Ishikawa (cell line): ENCODE measurements around the gene PCDH9.

Experiments
- CEBPB ChIP-seq: IDR thresholded peaks from 2 replicates; pipeline ENCODE4 v1.6.1; 2012
- CREB1 ChIP-seq: IDR thresholded peaks from 2 replicates; pipeline ENCODE4 v1.6.1; 2012; ENCODE audit warnings: low read depth
- EGR1 ChIP-seq: IDR thresholded peaks from 2 replicates; pipeline ENCODE4 v1.6.1; 2012
- EP300 ChIP-seq: IDR thresholded peaks from 2 replicates; pipeline ENCODE4 v1.6.1; 2012; ENCODE audit warnings: borderline replicate concordance
- FOXM1 ChIP-seq: IDR thresholded peaks from 2 replicates; pipeline ENCODE4 v1.6.1; 2012; ENCODE audit warnings: low read depth, borderline replicate concordance
- NFIC ChIP-seq: IDR thresholded peaks from 2 replicates; pipeline ENCODE4 v1.6.1; 2012
- RAD21 ChIP-seq: IDR thresholded peaks from 2 replicates; pipeline ENCODE4 v1.6.1; 2012; ENCODE audit warnings: low read depth
- TAF1 ChIP-seq: IDR thresholded peaks from 2 replicates; pipeline ENCODE4 v1.6.1; 2012; ENCODE audit warnings: low read depth, mild to moderate bottlenecking
- TCF12 ChIP-seq: IDR thresholded peaks from 2 replicates; pipeline ENCODE4 v1.6.1; 2012; ENCODE audit warnings: low read depth
- TEAD4 ChIP-seq: IDR thresholded peaks from 2 replicates; pipeline ENCODE4 v1.6.1; 2012
- YY1 ChIP-seq: IDR thresholded peaks from 2 replicates; pipeline ENCODE4 v1.6.1; 2012; ENCODE audit warnings: low read depth
- ZBTB7A ChIP-seq: IDR thresholded peaks from 2 replicates; pipeline ENCODE4 v1.6.1; 2012; ENCODE audit warnings: low read depth
- TF ChIP-seq, protein P1 (sequence below): IDR thresholded peaks from 2 replicates; pipeline ENCODE4 v1.6.1; 2012
- TF ChIP-seq, protein P2 (sequence below): IDR thresholded peaks from 2 replicates; pipeline ENCODE4 v1.6.1; 2012
- TF ChIP-seq, protein P3 (sequence below): IDR thresholded peaks from 2 replicates; pipeline ENCODE4 v1.6.1; 2012; ENCODE audit warnings: low read depth, mild to moderate bottlenecking

PCDH9 gene

DNA sequence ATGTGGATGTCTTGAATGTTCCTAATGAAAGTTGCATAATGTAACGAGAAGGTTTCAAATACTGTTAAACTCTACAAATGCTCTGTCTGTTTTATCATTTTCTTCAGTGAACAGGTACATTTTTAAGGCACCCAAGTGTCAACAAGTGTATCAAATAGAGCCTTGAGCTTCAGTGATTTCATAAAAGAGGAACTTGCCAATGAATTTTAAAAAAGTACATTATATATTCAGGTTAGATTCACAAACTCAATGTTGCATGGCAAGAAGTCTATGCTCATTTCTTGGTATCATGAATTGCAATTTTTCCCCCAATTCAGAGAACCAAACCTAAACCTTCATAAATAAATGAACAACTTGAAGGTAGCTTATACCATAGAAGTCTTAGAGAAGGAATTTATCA is 838.8 kb downstream of the PCDH9 start:
- TF ChIP-seq YY1 (no peak), CEBPB (no peak), NFIC (no peak), TAF1 (no peak), TEAD4 (no peak), RAD21 (no peak), EP300 (no peak), ZBTB7A (no peak), CREB1 (no peak), FOXM1 (no peak), EGR1 (no peak), TCF12 (no peak)
- TF ChIP-seq, protein P1, sequence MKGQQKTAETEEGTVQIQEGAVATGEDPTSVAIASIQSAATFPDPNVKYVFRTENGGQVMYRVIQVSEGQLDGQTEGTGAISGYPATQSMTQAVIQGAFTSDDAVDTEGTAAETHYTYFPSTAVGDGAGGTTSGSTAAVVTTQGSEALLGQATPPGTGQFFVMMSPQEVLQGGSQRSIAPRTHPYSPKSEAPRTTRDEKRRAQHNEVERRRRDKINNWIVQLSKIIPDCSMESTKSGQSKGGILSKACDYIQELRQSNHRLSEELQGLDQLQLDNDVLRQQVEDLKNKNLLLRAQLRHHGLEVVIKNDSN, result no peak
- TF ChIP-seq, protein P2, sequence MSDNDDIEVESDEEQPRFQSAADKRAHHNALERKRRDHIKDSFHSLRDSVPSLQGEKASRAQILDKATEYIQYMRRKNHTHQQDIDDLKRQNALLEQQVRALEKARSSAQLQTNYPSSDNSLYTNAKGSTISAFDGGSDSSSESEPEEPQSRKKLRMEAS, result no peak
- TF ChIP-seq, protein P3, sequence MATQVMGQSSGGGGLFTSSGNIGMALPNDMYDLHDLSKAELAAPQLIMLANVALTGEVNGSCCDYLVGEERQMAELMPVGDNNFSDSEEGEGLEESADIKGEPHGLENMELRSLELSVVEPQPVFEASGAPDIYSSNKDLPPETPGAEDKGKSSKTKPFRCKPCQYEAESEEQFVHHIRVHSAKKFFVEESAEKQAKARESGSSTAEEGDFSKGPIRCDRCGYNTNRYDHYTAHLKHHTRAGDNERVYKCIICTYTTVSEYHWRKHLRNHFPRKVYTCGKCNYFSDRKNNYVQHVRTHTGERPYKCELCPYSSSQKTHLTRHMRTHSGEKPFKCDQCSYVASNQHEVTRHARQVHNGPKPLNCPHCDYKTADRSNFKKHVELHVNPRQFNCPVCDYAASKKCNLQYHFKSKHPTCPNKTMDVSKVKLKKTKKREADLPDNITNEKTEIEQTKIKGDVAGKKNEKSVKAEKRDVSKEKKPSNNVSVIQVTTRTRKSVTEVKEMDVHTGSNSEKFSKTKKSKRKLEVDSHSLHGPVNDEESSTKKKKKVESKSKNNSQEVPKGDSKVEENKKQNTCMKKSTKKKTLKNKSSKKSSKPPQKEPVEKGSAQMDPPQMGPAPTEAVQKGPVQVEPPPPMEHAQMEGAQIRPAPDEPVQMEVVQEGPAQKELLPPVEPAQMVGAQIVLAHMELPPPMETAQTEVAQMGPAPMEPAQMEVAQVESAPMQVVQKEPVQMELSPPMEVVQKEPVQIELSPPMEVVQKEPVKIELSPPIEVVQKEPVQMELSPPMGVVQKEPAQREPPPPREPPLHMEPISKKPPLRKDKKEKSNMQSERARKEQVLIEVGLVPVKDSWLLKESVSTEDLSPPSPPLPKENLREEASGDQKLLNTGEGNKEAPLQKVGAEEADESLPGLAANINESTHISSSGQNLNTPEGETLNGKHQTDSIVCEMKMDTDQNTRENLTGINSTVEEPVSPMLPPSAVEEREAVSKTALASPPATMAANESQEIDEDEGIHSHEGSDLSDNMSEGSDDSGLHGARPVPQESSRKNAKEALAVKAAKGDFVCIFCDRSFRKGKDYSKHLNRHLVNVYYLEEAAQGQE, result no peak

DNA sequence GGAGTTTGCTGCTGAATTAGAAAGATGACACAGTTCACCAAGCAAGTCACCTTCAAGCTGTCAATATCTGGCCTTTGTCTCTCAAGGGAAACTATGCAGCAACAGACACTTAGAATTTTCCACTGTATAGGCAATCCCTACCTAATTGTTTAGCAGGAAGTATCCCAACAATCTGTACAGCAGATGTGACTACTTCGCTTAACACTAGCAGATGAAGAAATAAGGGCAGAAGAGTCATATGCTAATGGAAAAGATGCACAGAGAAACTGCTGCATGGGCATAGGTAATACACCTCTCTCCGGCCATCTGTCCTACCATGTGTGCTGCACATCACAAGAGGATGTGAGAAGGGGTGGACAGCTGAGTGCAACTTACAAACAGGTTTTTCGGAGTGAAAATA is 851.2 kb downstream of the PCDH9 start:
- no peak for TF ChIP-seq FOXM1
- TF ChIP-seq, protein P1, result no peak
- no peak for TF ChIP-seq CEBPB
- no peak for TF ChIP-seq TEAD4
- TF ChIP-seq YY1, result no peak
- TF ChIP-seq CREB1, result no peak
- no peak for TF ChIP-seq ZBTB7A
- TF ChIP-seq TAF1, result no peak
- TF ChIP-seq, protein P3, result no peak
- no peak for TF ChIP-seq EP300
- TF ChIP-seq NFIC, result no peak

DNA sequence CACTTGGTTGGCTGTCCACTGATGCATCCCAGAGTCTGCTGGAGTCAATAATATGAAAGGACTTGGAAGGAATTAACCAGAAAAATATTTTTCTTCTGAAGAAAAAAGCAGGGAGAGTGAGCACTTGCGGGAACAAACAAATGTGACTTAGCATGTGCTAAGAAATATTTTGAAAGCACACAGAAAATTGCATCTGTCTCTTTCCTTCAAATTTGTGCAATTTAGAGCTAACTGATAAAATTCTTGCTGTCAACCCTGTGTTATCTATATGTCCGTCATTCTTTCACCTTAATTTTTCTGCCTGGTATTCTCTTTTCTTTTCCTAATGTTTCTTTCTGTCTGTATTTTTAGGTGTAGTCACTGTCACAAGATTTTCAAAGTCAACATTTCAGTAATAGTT is 852.6 kb downstream of the PCDH9 start:
- TF ChIP-seq RAD21 (no peak), NFIC (no peak), EGR1 (no peak), EP300 (no peak), ZBTB7A (no peak), TAF1 (no peak), TEAD4 (no peak), FOXM1 (no peak), CREB1 (no peak), CEBPB (no peak), TCF12 (no peak), YY1 (no peak)
- TF ChIP-seq, protein P2, result no peak
- TF ChIP-seq, protein P1, result no peak
- TF ChIP-seq, protein P3, result no peak

DNA sequence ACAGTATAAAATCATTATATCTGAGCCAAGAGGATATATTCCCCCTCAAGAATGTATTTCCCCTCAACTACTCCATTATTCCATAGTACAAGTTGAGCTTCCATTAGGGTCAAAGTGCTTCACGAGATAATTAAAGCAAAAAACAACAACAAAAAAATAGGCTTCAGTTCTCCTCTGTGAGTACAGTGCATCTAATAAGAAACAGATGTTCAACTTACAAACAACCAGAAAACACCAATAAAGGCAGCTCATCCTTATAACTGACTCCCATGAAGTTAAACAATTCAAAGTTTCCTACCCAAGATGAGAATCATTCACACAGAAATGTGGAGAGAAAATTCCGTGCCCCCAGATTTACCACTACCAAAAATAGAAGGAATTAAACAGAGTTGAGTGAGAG is 854.4 kb downstream of the PCDH9 start:
- TF ChIP-seq, protein P1, result no peak
- TF ChIP-seq, protein P3, result no peak
- TF ChIP-seq RAD21 (no peak), TAF1 (no peak), YY1 (no peak), EGR1 (no peak), CREB1 (no peak), FOXM1 (no peak), CEBPB (no peak), NFIC (no peak), TEAD4 (no peak), TCF12 (no peak)
- TF ChIP-seq, protein P2, result no peak
